GM12878 (cell line): Measurements from ENCODE around the gene IPO11. TPM values are rescaled to one million over a fixed set of nuclear protein-coding genes. Genes with fewer than 3 reads are reported as not detected.

Experiments used
- ATAC-seq: fragments of 200-7000 bp; cut with Tn5 transposase; 3 replicates; pipeline ENCODE4 v1.9.1; 2020; ENCODE audit warnings: mild to moderate bottlenecking, moderate library complexity
- BruUV-seq: library from RNA; stranded (reverse); fragments of 400-500 nt; replicated peaks from 2 replicates; lab custom pipeline; 2021; lab: Mats Ljungman, UMichigan
- CTCF ChIA-PET: fragments of 300-600 bp; sonication (Branson Sonifier 250); formaldehyde crosslinking; extraction: SDS; loops from one replicate; lab custom pipeline; 2021; ENCODE audit warnings: inconsistent platforms; lab: Yijun Ruan, JAX
- POLR2A ChIA-PET: fragments of 350-600 bp; formaldehyde crosslinking; extraction: SDS; loops from one replicate; lab custom pipeline; 2021; ENCODE audit warnings: inconsistent platforms; lab: Charles Lee
- RAD21 ChIA-PET: fragments of 300-600 bp; sonication (Branson Sonifier 250); formaldehyde crosslinking; loops from one replicate; lab custom pipeline; 2023; ENCODE audit warnings: antibody characterized with exemption; ENCODE audit not compliant: unreplicated experiment; lab: Charles Lee
- SMC1A ChIA-PET: fragments of 300-600 bp; sonication (Branson Sonifier 250); formaldehyde crosslinking; loops from one replicate; lab custom pipeline; 2023; ENCODE audit not compliant: unreplicated experiment, uncharacterized antibody; lab: Charles Lee
- DNase-seq: peaks from one replicate; pipeline ENCODE4 v3.0.0-alpha.2; 2011; ENCODE audit warnings: low read depth, low spot score
- FAIRE-seq: peaks from 3 replicates; lab custom pipeline; 2011; peaks lifted over from hg19 to GRCh38; lab: Jason Lieb, UNC
- H2AFZ ChIP-seq: 2 replicates; pipeline ENCODE4 v1.6.0; 2011; ENCODE audit warnings: low read depth, low read length, control low read depth; ENCODE audit not compliant: control insufficient read depth
- H3K27ac ChIP-seq: 2 replicates; pipeline ENCODE4 v1.5.1; 2011; ENCODE audit warnings: control low read depth; ENCODE audit not compliant: control insufficient read depth, insufficient read depth
- H3K27me3 ChIP-seq, 2 experiments: replicated peaks in 1 of 2; 2 replicates each; pipeline versions ENCODE4 v1.6.0 to v1.6.1; 2011; ENCODE audit warnings: low read length in 1 of 2; ENCODE audit not compliant: control insufficient read depth in 2 of 2, insufficient read depth in 2 of 2
- H3K36me3 ChIP-seq, 2 experiments: 2 replicates each; pipeline ENCODE4 v1.5.1; 2011; ENCODE audit warnings: low read length in 1 of 2; ENCODE audit not compliant: control insufficient read depth in 2 of 2, insufficient read depth in 2 of 2
- H3K4me1 ChIP-seq: 2 replicates; pipeline ENCODE4 v1.6.1; 2011; ENCODE audit warnings: mild to moderate bottlenecking, low read length, moderate library complexity, mixed read lengths; ENCODE audit not compliant: control insufficient read depth, insufficient read depth
- H3K4me2 ChIP-seq: 2 replicates; pipeline ENCODE4 v1.6.0; 2011; ENCODE audit warnings: control low read depth; ENCODE audit not compliant: control insufficient read depth, insufficient read depth
- H3K4me3 ChIP-seq: fragments of 200-600 bp; sonication (generic); 2 replicates; pipeline ENCODE4 v1.5.1; 2016
- H3K79me2 ChIP-seq: 2 replicates; pipeline ENCODE4 v1.6.0; 2011; ENCODE audit warnings: low read length; ENCODE audit not compliant: control insufficient read depth, insufficient read depth
- H3K9ac ChIP-seq: 2 replicates; pipeline ENCODE4 v1.8.0; 2011; ENCODE audit warnings: low read length, control low read depth, mixed read lengths; ENCODE audit not compliant: control insufficient read depth, insufficient read depth
- H3K9me3 ChIP-seq: replicated peaks from 3 replicates; pipeline ENCODE4 v1.5.1; 2011; ENCODE audit warnings: mild to moderate bottlenecking, low read length; ENCODE audit not compliant: control insufficient read depth, insufficient read depth
- H4K20me1 ChIP-seq: 2 replicates; pipeline ENCODE4 v1.6.0; 2011; ENCODE audit not compliant: control insufficient read depth, insufficient read depth
- CEBPB ChIP-seq, 2 experiments: fragments of 150-350 bp in 1 of 2; IDR thresholded peaks; 2 replicates each; pipeline ENCODE4 v1.6.1; 2012 to 2014; ENCODE audit warnings: low read depth in 2 of 2, low read length in 2 of 2, borderline replicate concordance in 1 of 2, inconsistent platforms in 1 of 2
- KDM1A ChIP-seq: fragments of 200-600 bp; sonication (generic); IDR thresholded peaks from 2 replicates; pipeline ENCODE4 v1.6.1; 2016; ENCODE audit warnings: borderline replicate concordance
- RAD51 ChIP-seq: fragments of 450-650 bp; IDR thresholded peaks from 2 replicates; pipeline ENCODE4 v1.6.1; 2016; ENCODE audit warnings: moderate library complexity, mild to moderate bottlenecking, inconsistent platforms
- SP1 ChIP-seq: IDR thresholded peaks from one replicate; pipeline ENCODE4 v1.6.1; 2011; ENCODE audit warnings: low read depth, low read length
- SRF ChIP-seq, 2 experiments: IDR thresholded peaks; 2 replicates each; pipeline ENCODE4 v1.6.1; 2011; ENCODE audit warnings: low read depth in 2 of 2, low read length in 2 of 2, mild to moderate bottlenecking in 1 of 2, moderate library complexity in 1 of 2
- WGBS: methylation state at CpG from one replicate; pipeline ENCODE4 v1.1.6; 2016; ENCODE audit warnings: low lambda C conversion rate; ENCODE audit not compliant: insufficient replicate concordance, insufficient coverage; ENCODE audit errors: missing lambda C conversion rate; 5-methylcytosine and 5-hydroxymethylcytosine counted together
- in situ Hi-C: fragments of 300-500 bp; cut with MboI; formaldehyde crosslinking; loops from 9 replicates; pipeline ENCODE4 v1.14.3; 2018; ENCODE audit warnings: mixed read lengths
- intact Hi-C: fragments of 100-400 bp; cut with micrococcal nuclease; formaldehyde crosslinking; loops from one replicate; pipeline ENCODE4 v1.14.2; 2022; ENCODE audit not compliant: unreplicated experiment
- polyA plus RNA-seq, 11 experiments: library from polyadenylated mRNA; depleted of rRNA in 4 of 11; unstranded in 6 of 11; stranded (reverse) in 5 of 11; fragments of >200 nt; fragmentation: Nextera tagmentation in 4 of 11; fragmentation: Illumina TruSeq in 1 of 11; extraction: Ambion mirVana in 4 of 11; extraction: Trizol in 1 of 11; gene quantifications; 1 replicate in 1 of 11; 2 replicates in 10 of 11; pipeline versions ENCODE4 v1.2.1 to v1.2.3, GENCODE V29; 2011 to 2016; ENCODE audit warnings: inconsistent platforms in 2 of 11, missing spikeins in 2 of 11, low read depth in 1 of 11
- total RNA-seq, 4 experiments: library from RNA; depleted of rRNA in 3 of 4; stranded (reverse); fragments of >200 nt in 3 of 4; fragmentation: Illumina TruSeq in 1 of 4; extraction: Trizol in 1 of 4; gene quantifications; 2 replicates each; pipeline versions ENCODE4 v1.2.1 to v1.2.3, GENCODE V29; 2013 to 2021
- TF ChIP-seq, protein P1 (sequence below): fragments of 450-650 bp; IDR thresholded peaks from 2 replicates; pipeline ENCODE4 v1.6.1; 2017; ENCODE audit warnings: antibody characterized with exemption, mild to moderate bottlenecking, moderate library complexity
- TF ChIP-seq, protein P2 (sequence below): IDR thresholded peaks from 2 replicates; pipeline ENCODE4 v1.6.1; 2012; ENCODE audit warnings: low read depth, low read length, improper control_type of control experiment
- TF ChIP-seq, protein P3 (sequence below): fragments of 450-650 bp; IDR thresholded peaks from 2 replicates; pipeline ENCODE4 v1.6.1; 2016; ENCODE audit warnings: mild to moderate bottlenecking

IPO11 gene
- total and polyA plus RNA-seq, 10 of the 15 experiments (the other 5 are each of a cell fraction or from before 2014, with no cell fraction given) = 14.1 to 49.3 (median 29.8) TPM

- CTCF ChIA-PET = interaction anchor here (0.6 to 6.6 kb wide), 4 partner anchors 11 to 837 kb away, joined by 3 to 78 read pairs (median 10); no protein-coding TSS in a partner anchor
- Histone ChIP-seq H2AFZ (no peak overlapping the region), H3K9me3 (no peaks in the 10 kb centered on the region), H3K36me3 (no peaks in the 10 kb centered on the region; a peak in 1 of 4 replicates), H3K79me2 (no peaks in the 10 kb centered on the region; the same call in 1 of the 2 replicates), H3K4me2 (no peak overlapping the region), H3K27me3 (no peaks in the 10 kb centered on the region), H3K4me1 (no peaks in the 10 kb centered on the region), H4K20me1 (no peaks in the 10 kb centered on the region), H3K9ac (no peak overlapping the region), H3K4me3 (no peak overlapping the region), H3K27ac (no peak overlapping the region)
- no TSS peak for BruUV-seq
- ATAC-seq = no peak
- WGBS = 97% methylated on average over 4 of the region's 4 CpGs
- intact Hi-C loops (loop anchor here (2.0 kb wide), 1 partner anchor 257 kb away; no protein-coding TSS in a partner anchor), in situ Hi-C loops (loop anchor here (25.0 kb wide), 1 partner anchor 1501 kb away; the partner anchor contains the start of gene HTR1A)
- RAD21 ChIA-PET = interaction anchor here (1.0 kb wide), 1 partner anchor 32 kb away, joined by 3 read pairs; no protein-coding TSS in a partner anchor
- no peak for TF ChIP-seq SRF (IDR thresholded peaks at IDR 0.05; ENCODE audit: low read depth in 2 of 2, low read length in 2 of 2)
- TF ChIP-seq CEBPB (IDR thresholded peaks at IDR 0.05; ENCODE audit: borderline replicate concordance in 1 of 2, low read depth in 2 of 2, low read length in 2 of 2) = no peak
- no peak for FAIRE-seq
- POLR2A ChIA-PET = no interaction called here
- DNase-seq = no peak
- SMC1A ChIA-PET = interaction anchor here (3.1 kb wide), 1 partner anchor 317 kb away, joined by 46 read pairs; no protein-coding TSS in a partner anchor
Measured at GRCh38 chr5:62461561-62461960, 49.0 kb downstream of the IPO11 start.

- SMC1A ChIA-PET = interaction anchor here (0.7 to 4.0 kb wide), 7 partner anchors 15 to 312 kb away, joined by 3 to 21 read pairs (median 3); no protein-coding TSS in a partner anchor
- in situ Hi-C loops = loop anchor here (25.0 kb wide), 1 partner anchor 1496 kb away; the partner anchor contains the start of gene HTR1A
- TF ChIP-seq, protein P1, sequence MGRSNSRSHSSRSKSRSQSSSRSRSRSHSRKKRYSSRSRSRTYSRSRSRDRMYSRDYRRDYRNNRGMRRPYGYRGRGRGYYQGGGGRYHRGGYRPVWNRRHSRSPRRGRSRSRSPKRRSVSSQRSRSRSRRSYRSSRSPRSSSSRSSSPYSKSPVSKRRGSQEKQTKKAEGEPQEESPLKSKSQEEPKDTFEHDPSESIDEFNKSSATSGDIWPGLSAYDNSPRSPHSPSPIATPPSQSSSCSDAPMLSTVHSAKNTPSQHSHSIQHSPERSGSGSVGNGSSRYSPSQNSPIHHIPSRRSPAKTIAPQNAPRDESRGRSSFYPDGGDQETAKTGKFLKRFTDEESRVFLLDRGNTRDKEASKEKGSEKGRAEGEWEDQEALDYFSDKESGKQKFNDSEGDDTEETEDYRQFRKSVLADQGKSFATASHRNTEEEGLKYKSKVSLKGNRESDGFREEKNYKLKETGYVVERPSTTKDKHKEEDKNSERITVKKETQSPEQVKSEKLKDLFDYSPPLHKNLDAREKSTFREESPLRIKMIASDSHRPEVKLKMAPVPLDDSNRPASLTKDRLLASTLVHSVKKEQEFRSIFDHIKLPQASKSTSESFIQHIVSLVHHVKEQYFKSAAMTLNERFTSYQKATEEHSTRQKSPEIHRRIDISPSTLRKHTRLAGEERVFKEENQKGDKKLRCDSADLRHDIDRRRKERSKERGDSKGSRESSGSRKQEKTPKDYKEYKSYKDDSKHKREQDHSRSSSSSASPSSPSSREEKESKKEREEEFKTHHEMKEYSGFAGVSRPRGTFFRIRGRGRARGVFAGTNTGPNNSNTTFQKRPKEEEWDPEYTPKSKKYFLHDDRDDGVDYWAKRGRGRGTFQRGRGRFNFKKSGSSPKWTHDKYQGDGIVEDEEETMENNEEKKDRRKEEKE = no peak
- TF ChIP-seq SP1 (no peak), RAD51 (no peak), KDM1A (no peak)
- TF ChIP-seq, protein P2, sequence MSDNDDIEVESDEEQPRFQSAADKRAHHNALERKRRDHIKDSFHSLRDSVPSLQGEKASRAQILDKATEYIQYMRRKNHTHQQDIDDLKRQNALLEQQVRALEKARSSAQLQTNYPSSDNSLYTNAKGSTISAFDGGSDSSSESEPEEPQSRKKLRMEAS = no peak
- TF ChIP-seq, protein P3, sequence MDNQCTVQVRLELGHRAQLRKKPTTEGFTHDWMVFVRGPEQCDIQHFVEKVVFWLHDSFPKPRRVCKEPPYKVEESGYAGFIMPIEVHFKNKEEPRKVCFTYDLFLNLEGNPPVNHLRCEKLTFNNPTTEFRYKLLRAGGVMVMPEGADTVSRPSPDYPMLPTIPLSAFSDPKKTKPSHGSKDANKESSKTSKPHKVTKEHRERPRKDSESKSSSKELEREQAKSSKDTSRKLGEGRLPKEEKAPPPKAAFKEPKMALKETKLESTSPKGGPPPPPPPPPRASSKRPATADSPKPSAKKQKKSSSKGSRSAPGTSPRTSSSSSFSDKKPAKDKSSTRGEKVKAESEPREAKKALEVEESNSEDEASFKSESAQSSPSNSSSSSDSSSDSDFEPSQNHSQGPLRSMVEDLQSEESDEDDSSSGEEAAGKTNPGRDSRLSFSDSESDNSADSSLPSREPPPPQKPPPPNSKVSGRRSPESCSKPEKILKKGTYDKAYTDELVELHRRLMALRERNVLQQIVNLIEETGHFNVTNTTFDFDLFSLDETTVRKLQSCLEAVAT = no peak
Measured at GRCh38 chr5:62465985-62466925, 53.7 kb downstream of the IPO11 start.

More at GRCh38 chr5:62465985-62466925, 53.7 kb downstream of the IPO11 start:
- H3K9ac ChIP-seq = no peak overlapping the region
- ATAC-seq (no peak), FAIRE-seq (no peak), DNase-seq (no peak)
- H3K27me3 ChIP-seq = no peaks in the 10 kb centered on the region
- peaks cover 0 to 10% of the 10 kb centered on the region in 2 experiments; a peak in 2 of 4 replicates for H3K36me3 ChIP-seq
- H3K27ac ChIP-seq = no peak overlapping the region
- RAD21 ChIA-PET = interaction anchor here (0.9 to 2.3 kb wide), 2 partner anchors 8 to 313 kb away, joined by 3 to 7 read pairs; no protein-coding TSS in a partner anchor
- no peaks in the 10 kb centered on the region for H3K4me1 ChIP-seq
- H2AFZ ChIP-seq = no peak overlapping the region
- H3K9me3 ChIP-seq = no peaks in the 10 kb centered on the region
- BruUV-seq = no TSS peak
- H3K4me2 ChIP-seq = no peak overlapping the region
- WGBS = 93% methylated on average over 6 of the region's 6 CpGs
- intact Hi-C loops = no loop called here
- POLR2A ChIA-PET = interaction anchor here (1.3 kb wide), 1 partner anchor 25 kb away, joined by 3 read pairs; no protein-coding TSS in a partner anchor
- no peaks in the 10 kb centered on the region for H4K20me1 ChIP-seq
- no peaks in the 10 kb centered on the region; the same call in 1 of the 2 replicates for H3K79me2 ChIP-seq
- CTCF ChIA-PET = interaction anchor here (0.6 to 2.3 kb wide), 5 partner anchors 20 to 1249 kb away, joined by 3 to 8 read pairs (median 4); no protein-coding TSS in a partner anchor
- H3K4me3 ChIP-seq = no peak overlapping the region
